GM18505 (cell line): Measurements from ENCODE around the gene KRT79.
"Not testable (repeated sequence)": the region's sequence is repeated elsewhere in the genome, so short reads cannot be mapped to it uniquely, and the experiment has no call there.

Source experiments
- ATAC-seq: cut with Tn5 transposase; IDR thresholded peaks from one replicate; pipeline ENCODE4 v1.9.1; 2021; ENCODE audit not compliant: unreplicated experiment
- POLR2A ChIP-seq: IDR thresholded peaks from 4 replicates; pipeline ENCODE4 v1.6.1; 2011; ENCODE audit warnings: borderline replicate concordance; ENCODE audit not compliant: insufficient read depth, insufficient read length; ENCODE audit errors: extremely low read depth

KRT79 gene

GRCh38 chr12:52833922-52834726 is at the start of gene KRT79:
KRT79 (minus strand) TSS chr12:52834311; CDS start chr12:52834260, 51 bp downstream.
- no peak for ATAC-seq
- no peak for TF ChIP-seq POLR2A

DNA sequence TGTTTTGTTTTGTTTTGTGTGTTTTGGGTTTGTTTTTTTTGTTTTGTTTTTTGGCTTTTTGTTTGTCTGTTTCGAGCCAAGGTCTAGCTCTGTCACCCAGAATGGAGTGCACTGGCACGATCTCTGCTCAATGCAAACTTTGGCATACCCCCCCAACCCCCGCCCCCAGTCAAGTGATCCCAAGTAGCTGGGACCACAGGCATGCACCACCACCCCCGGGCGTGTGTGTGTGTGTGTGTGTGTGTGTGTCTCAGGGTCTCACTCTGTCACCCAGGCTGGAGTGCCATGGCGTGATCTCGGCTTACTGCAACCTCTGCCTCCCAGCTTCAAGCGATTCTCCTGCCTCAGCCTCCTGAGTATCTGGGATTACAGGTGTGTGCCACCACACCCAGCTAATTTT is 46.4 kb upstream of the KRT79 start:
- not testable (repeated sequence) for ATAC-seq

DNA sequence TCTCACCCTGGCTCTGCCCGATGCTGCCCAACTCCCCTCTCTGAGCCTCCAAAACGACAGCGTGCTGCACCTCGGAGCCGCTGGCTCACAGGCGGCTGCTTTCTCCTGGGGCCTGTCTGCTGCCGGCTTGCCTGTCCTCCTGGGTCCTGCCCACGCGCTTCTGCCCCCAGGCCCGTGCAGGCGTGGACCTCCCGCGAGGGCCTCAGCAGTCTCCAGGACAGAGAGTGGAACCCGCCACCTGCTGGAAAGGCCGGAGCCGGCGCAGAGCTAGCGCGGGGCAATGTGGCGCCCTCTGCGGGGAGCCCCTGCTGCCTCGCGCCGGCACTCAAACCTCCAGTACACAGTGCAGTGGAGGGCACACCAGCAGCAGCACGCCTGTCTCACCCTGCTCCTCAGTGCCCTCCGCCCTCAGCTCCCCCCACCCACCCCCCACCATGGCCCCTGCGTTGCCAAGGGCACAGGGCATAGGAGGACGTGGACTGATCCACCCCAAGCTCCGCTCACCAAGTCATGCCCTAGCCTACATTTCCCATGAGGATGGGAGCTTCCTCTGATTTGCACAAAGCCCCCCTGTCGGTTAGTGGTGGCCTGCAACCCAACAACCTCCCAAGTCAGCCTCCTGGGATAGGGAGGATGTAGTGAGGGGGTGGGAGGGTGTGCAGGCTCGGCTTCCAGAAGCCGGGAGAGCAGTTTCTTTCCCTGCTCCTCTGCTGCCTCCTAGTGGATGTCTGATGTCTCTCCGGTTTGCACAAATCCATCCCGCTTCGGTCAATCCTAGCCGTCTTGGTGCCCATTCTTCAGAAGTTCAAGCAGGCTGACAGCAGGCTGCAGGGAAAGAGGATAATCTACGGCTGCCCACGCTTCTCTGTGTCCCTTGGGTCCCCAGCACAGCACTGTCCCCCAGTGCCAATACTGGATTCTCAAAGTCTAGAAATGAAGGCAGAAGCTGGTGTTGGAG is 45.6 kb upstream of the KRT79 start:
- TF ChIP-seq POLR2A = no peak
- no peak for ATAC-seq

DNA sequence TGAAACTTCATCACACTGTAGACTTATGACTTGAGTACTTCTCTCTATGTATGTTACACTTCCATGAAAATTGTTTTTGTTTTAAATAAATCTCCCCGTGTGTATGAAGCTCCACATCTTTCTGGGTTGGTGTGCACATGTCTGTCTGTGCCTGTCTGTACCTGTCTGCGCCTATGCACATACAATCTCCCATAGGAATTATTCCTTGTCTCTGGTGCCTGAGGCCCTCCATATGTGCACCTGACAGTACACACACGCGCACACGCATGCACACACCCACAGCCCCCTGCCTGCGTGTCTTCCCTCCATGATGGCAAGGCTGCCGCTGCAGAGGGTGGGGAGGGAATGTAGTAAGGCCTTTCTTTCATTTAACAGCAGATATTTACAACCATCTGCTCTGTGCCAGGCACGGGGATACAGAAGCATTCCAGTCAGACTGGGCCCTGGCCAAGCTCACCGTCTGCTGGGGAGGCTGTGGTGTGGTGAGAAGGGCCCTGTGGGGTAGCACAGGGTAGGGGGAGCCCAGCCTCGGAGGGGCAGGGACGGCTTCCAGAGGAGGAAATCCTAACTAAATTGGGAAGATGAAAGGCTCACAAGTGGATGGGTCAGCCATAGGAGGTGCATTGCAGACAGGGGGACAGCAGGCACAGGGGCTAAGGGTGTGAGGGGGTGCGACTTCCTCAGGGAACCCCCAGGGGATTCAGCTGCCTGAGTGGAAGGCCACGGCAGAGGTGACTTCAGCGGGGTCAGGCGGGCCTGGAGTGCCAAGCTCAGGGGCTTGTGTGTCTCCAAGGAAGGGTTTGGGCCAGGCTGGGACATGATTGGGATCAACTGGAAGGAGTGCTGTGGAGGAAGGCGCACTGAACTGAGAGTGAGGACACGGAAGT is 44.6 kb upstream of the KRT79 start:
- ATAC-seq = no peak
- no peak for TF ChIP-seq POLR2A

- ATAC-seq = no peak
- no peak for TF ChIP-seq POLR2A
Measured at GRCh38 chr12:52877242-52877641, 43.1 kb upstream of the KRT79 start.

GRCh38 chr12:52876372-52876771 is 42.3 kb upstream of the KRT79 start:
- TF ChIP-seq POLR2A = no peak
- no peak for ATAC-seq

DNA sequence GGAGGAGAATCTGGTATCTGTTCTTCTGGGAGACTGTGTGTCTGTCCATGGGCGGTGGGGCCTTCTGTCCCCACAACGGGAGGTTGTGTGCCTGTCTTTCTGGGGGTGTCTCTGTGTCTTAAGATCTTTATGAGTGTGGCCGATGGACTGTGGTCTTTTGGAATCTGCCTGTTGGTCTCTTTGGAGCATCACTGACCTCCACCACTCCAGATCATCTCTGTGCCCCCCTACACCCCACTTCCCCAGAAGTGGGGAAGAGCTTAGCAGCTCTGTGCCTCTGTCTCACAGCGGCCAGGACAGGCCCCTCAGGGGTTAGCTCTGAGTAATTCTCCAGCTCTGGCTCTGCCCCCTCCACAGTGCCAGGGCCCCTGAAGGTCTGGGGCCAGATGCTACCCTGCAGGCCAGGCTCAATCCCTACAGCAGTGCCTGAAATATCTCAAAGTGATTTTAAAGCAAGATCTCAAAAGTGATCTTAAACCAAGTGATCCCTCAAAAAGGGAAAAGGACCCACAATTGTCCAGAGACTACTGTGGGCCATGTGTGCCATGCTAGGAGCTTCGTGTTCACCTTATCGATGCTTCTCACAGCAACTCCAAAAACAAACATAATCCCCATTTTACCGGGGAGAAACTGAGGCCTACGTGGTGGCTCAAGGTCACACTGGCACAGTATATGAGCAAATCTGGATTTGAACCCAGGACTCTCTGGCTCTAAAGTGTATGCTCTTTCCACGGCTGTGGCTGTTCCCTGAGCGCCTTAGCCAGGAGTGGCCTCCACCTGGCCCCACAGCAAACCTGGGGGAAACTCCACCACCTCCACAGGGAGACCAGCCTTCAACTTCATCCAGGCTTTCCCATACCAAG is 40.7 kb upstream of the KRT79 start:
- ATAC-seq = no peak
- no peak for TF ChIP-seq POLR2A

- TF ChIP-seq POLR2A = no peak
- ATAC-seq = no peak
Measured at GRCh38 chr12:52873832-52874572, 39.9 kb upstream of the KRT79 start.

GRCh38 chr12:52873513-52873831 is 39.4 kb upstream of the KRT79 start:
- TF ChIP-seq POLR2A = no peak
- ATAC-seq = no peak

GRCh38 chr12:52872644-52873389 is 38.7 kb upstream of the KRT79 start:
- no peak for TF ChIP-seq POLR2A
- ATAC-seq = no peak
